ENCODE results near the gene LGI2. TPM values are rescaled to one million over a fixed set of nuclear protein-coding genes. Genes with fewer than 3 reads are reported as not detected.

LGI2 gene
- total and polyA plus RNA-seq, 2 of the 8 experiments (the other 6 are each of a cell fraction or from before 2014, with no cell fraction given), result 2.3 to 4.0 TPM

GRCh38 chr4:25070545-25070944 lies 39.8 kb upstream of the LGI2 start:
- DNase-seq (ENCODE audit: low read depth in 1 of 2, low spot score in 2 of 2) (no peak), FAIRE-seq (no peak)
- Histone ChIP-seq H2AK5ac (ENCODE audit: low read depth, low read length) (no peak overlapping the region), H3K27ac (ENCODE audit: low read depth, low read length) (no peak overlapping the region), H3K56ac (replicated peaks; ENCODE audit: insufficient read length, low read depth, low read length) (no peak overlapping the region), H2BK120ac (replicated peaks; ENCODE audit: low read depth, low read length) (no peak overlapping the region), H2AFZ (ENCODE audit: low read length) (peak overlapping the region; percentile 33; the same call in 1 of the 2 replicates), H3K18ac (ENCODE audit: extremely low read depth, low read length) (no peak overlapping the region), H3K79me2 (ENCODE audit: control insufficient read depth in 1 of 2, insufficient read depth in 2 of 2, low read length in 2 of 2) (no peaks in the 10 kb centered on the region), H2BK5ac (ENCODE audit: low read depth, low read length) (no peak overlapping the region), H2BK12ac (ENCODE audit: low read depth, low read length) (0 out of 2 replicates have a peak overlapping the region, but pooled peaks have one; percentile 6), H2BK15ac (ENCODE audit: low read length) (0 out of 2 replicates have a peak overlapping the region, but pooled peaks have one; percentile 53), H4K5ac (ENCODE audit: insufficient read length, low read depth, low read length) (no peak overlapping the region), H3K36me3 (ENCODE audit: control insufficient read depth in 2 of 4, insufficient read depth in 4 of 4, low read length in 3 of 4) (no peaks in the 10 kb centered on the region), H3K4me1 (replicated peaks in 1 of 4; ENCODE audit: control insufficient read depth in 3 of 4, insufficient read depth in 4 of 4, low read length in 3 of 4) (peaks cover 2 to 22% (median 6%) of the 10 kb centered on the region in 4 experiments; a peak in 6 of 7 replicates), H3K14ac (ENCODE audit: insufficient read length) (no peak overlapping the region), H3K23ac (ENCODE audit: insufficient read length) (no peak overlapping the region), H4K91ac (replicated peaks; ENCODE audit: insufficient read length, low read length) (no peak overlapping the region), H3K9me3 (ENCODE audit: insufficient read depth in 2 of 2, low read depth in 1 of 2, low read length in 1 of 2) (no peaks in the 10 kb centered on the region), H3K9ac (replicated peaks in 1 of 4; ENCODE audit: extremely low read depth in 1 of 4, low read depth in 3 of 4, low read length in 3 of 4) (no peak overlapping the region), H2BK20ac (ENCODE audit: low read length) (no peak overlapping the region), H3K4me2 (ENCODE audit: insufficient read depth in 1 of 2, low read depth in 2 of 2, low read length in 2 of 2) (0 out of 4 replicates have a peak overlapping the region, but pooled peaks of 1 of the 2 experiments have one; percentile 21), H4K8ac (ENCODE audit: extremely low read depth, insufficient read depth, low read length) (no peak overlapping the region), H3K79me1 (ENCODE audit: low read depth, low read length) (no peaks in the 10 kb centered on the region), H3K23me2 (ENCODE audit: low read depth, low read length) (no peaks in the 10 kb centered on the region), H3K4me3 (ENCODE audit: extremely low read depth in 1 of 4, insufficient read depth in 2 of 4, low read depth in 3 of 4, low read length in 4 of 4) (no peak overlapping the region), H3K4ac (replicated peaks; ENCODE audit: insufficient read length, low read depth, low read length) (no peak overlapping the region), H4K20me1 (replicated peaks in 1 of 2; ENCODE audit: control insufficient read depth in 1 of 2, insufficient read depth in 2 of 2, low read length in 2 of 2) (no peaks in the 10 kb centered on the region), H3K27me3 (replicated peaks in 1 of 4; ENCODE audit: control insufficient read depth in 3 of 4, extremely low read depth in 1 of 4, insufficient read depth in 3 of 4, low read length in 3 of 4) (no peaks in the 10 kb centered on the region)
- POLR2A ChIA-PET (ENCODE audit: partially characterized antibody), result no interaction called here
- WGBS, 2 experiments (ENCODE audit: extremely low coverage in 1 of 2, insufficient coverage in 1 of 2, insufficient read length in 1 of 2, insufficient replicate concordance in 2 of 2, low coverage in 1 of 2, low lambda C conversion rate in 2 of 2, missing lambda C conversion rate in 1 of 2), result 73% methylated on average over 3 of the region's 3 CpGs; no CpG with 5 or more reads in 1 of the 2 experiments
- CTCF ChIA-PET (ENCODE audit: partially characterized antibody), result no interaction called here
- TF ChIP-seq SRF (IDR thresholded peaks at IDR 0.05; ENCODE audit: low read depth, low read length) (no peak), KDM5A (IDR thresholded peaks at IDR 0.05; ENCODE audit: low read length) (no peak), CHD2 (IDR thresholded peaks at IDR 0.05; ENCODE audit: low read length) (no peak)

All from H1 (cell line).